Measurements from ENCODE around the gene PTGR3. TPM values are rescaled to one million over a fixed set of nuclear protein-coding genes. Genes with fewer than 3 reads are reported as not detected.
A peak's percentile ranks its signal among the peaks of the same experiment; 100 is the strongest.

PTGR3 gene
- total and polyA plus RNA-seq, 9 donors: 15.4 to 55.7 (median 30.5) TPM

- no peaks in the 10 kb centered on the region for H3K9me3 ChIP-seq
- no peaks in the 10 kb centered on the region for H3K27me3 ChIP-seq
- no peak for DNase-seq
- 25 to 38% (median 27%) methylated on average over 10 of the region's 10 CpGs for WGBS, 3 donors
- H3K36me3 ChIP-seq: no peaks in the 10 kb centered on the region
- TF ChIP-seq POLR2A (IDR thresholded peaks at IDR 0.05) (no peak), CTCF (IDR thresholded peaks at IDR 0.05) (no peak), EP300 (IDR thresholded peaks at IDR 0.05) (no peak)
- peak overlapping the region; percentile 39 for H3K4me3 ChIP-seq
- peaks cover 38% of the 10 kb centered on the region for H3K4me1 ChIP-seq (ENCODE audit: insufficient read depth)
- peak overlapping the region; percentile 81 to 84 for H3K27ac ChIP-seq
- intact Hi-C loops (cut with DNase I): loop anchor here in 2 of 4 donors (5.0 kb wide), 2 partner anchors 35 to 40 kb away; partner anchors contain the start of genes PTGR3 (in 1 of the 2) and TSHZ1 (in 1 of the 2)
Measured at GRCh38 chr18:75246721-75247610, 38.0 kb upstream of the PTGR3 start.

GRCh38 chr18:75244351-75245313 is 35.7 kb upstream of the PTGR3 start:
- Histone ChIP-seq H3K27ac (peak overlapping the region in 1 of 2 donors; percentile 34), H3K9me3 (no peaks in the 10 kb centered on the region), H3K4me3 (no peak overlapping the region), H3K36me3 (no peaks in the 10 kb centered on the region), H3K27me3 (no peaks in the 10 kb centered on the region), H3K4me1 (ENCODE audit: insufficient read depth) (peaks cover 35% of the 10 kb centered on the region)
- intact Hi-C loops (cut with DNase I): loop anchor here in 2 of 4 donors (5.0 kb wide), 2 partner anchors 32 to 37 kb away; partner anchors contain the start of genes PTGR3 (in 1 of the 2) and TSHZ1 (in 1 of the 2)
- WGBS, 3 donors: 42 to 58% (median 47%) methylated on average over 19 of the region's 19 CpGs
- no peak for TF ChIP-seq CTCF (IDR thresholded peaks at IDR 0.05)
- TF ChIP-seq EP300 (IDR thresholded peaks at IDR 0.05): no peak
- TF ChIP-seq POLR2A (IDR thresholded peaks at IDR 0.05): no peak
- DNase-seq: no peak

- no peak for DNase-seq
- Histone ChIP-seq H3K9me3 (no peaks in the 10 kb centered on the region), H3K36me3 (no peaks in the 10 kb centered on the region), H3K27me3 (no peaks in the 10 kb centered on the region), H3K4me3 (no peak overlapping the region), H3K4me1 (ENCODE audit: insufficient read depth) (peaks cover 41% of the 10 kb centered on the region), H3K27ac (no peak overlapping the region)
- 92 to 100% (median 96%) methylated on average over 1 of the region's 1 CpG for WGBS, 3 donors
- TF ChIP-seq EP300 (IDR thresholded peaks at IDR 0.05) (no peak), CTCF (IDR thresholded peaks at IDR 0.05) (no peak), POLR2A (IDR thresholded peaks at IDR 0.05) (no peak)
- intact Hi-C loops (cut with DNase I): no loop called here
Measured at GRCh38 chr18:75241705-75242104, 32.8 kb upstream of the PTGR3 start.

- intact Hi-C loops (cut with DNase I): no loop called here
- DNase-seq: no peak
- Histone ChIP-seq H3K4me1 (ENCODE audit: insufficient read depth) (peaks cover 45% of the 10 kb centered on the region), H3K27me3 (no peaks in the 10 kb centered on the region), H3K36me3 (no peaks in the 10 kb centered on the region), H3K27ac (no peak overlapping the region), H3K4me3 (no peak overlapping the region), H3K9me3 (no peaks in the 10 kb centered on the region)
- 86 to 93% (median 91%) methylated on average over 10 of the region's 10 CpGs for WGBS, 3 donors
- TF ChIP-seq CTCF (IDR thresholded peaks at IDR 0.05) (no peak), EP300 (IDR thresholded peaks at IDR 0.05) (no peak), POLR2A (IDR thresholded peaks at IDR 0.05) (no peak)
Measured at GRCh38 chr18:75240433-75240832, 31.5 kb upstream of the PTGR3 start.
